ENCODE data around the gene RGS8. TPM values are rescaled to one million over a fixed set of nuclear protein-coding genes. Genes with fewer than 3 reads are reported as not detected.

Gene RGS8
- total RNA-seq (2014; rRNA removed; shearing (Covaris generic)), result not detected in 2 replicates
- polyA plus RNA-seq (2016; fragmentation: Nextera tagmentation; extraction: Ambion mirVana), result not detected in 2 replicates

DNA sequence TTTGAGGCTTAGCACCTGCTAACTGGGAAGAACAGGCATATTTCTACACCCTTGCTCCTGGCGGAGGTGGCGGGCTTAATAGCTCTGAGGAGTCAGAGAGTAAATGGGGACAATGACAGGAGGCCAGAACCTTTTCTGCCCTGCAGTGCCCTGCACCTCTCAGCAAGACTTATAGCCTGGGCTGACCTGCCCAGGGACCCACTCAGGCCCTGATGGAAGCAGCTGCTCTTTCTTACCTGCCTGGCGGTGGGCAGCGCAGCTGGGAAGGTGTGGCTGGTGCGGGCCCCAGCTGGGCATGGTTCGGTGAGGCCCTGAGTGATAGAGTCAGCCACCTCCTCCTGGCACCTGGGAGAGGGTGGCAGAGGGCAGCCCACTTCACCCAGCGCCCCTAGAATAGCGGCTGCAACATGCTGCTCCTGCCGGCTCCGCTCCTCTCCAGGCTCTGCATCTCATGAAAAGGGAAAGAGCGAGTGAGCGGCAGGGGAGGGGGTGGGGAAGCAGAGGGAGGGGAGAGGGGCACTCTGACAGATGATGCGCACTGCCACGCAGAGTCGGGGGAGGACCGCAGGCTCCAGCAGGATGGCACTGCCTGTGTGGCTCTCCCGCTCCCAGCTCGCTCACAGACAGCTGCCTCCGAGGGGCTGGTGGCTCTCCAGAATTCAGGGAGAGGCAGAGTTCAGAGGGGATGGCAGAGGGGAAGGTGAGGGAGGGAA lies at the start of gene RGS8:
TSS of gene RGS8 (minus strand) at position 472 of the 713 bp plus-strand sequence. CDS start 14,938 bp downstream, outside the sequence.
- no peaks in the 10 kb centered on the region for H3K4me1 ChIP-seq (ENCODE audit: insufficient read depth)
- WGBS, 2 experiments (ENCODE audit: low coverage in 1 of 2, low lambda C conversion rate in 2 of 2, missing lambda C conversion rate in 2 of 2), result 38 to 53% methylated on average over 12 to 19 of the region's 19 CpGs
- no peaks in the 10 kb centered on the region for H3K9me2 ChIP-seq (ENCODE audit: insufficient read depth)
- no peaks in the 10 kb centered on the region for H3K9me3 ChIP-seq (ENCODE audit: low read depth)
- H3K36me3 ChIP-seq (ENCODE audit: low read depth), result no peaks in the 10 kb centered on the region
- H3K4me2 ChIP-seq (ENCODE audit: unreplicated experiment), result no peak within 1 kb of the TSS
- H3K4me3 ChIP-seq, result no peak within 1 kb of the TSS
- no peak within 1 kb of the TSS for H3K9ac ChIP-seq
- no peaks in the 10 kb centered on the region for H3K79me2 ChIP-seq (ENCODE audit: insufficient read depth)
- no peaks in the 10 kb centered on the region for H3F3A ChIP-seq (ENCODE audit: insufficient read depth)
- in situ Hi-C loops (cut with MboI), result no loop called here
- peaks cover 18% of the 10 kb centered on the region for H3K27me3 ChIP-seq (replicated peaks; ENCODE audit: insufficient read depth)
- DNase-seq, result no peak
- H3K27ac ChIP-seq, result no peak within 1 kb of the TSS
- H4K20me1 ChIP-seq (ENCODE audit: insufficient read depth), result no peaks in the 10 kb centered on the region
- H2AFZ ChIP-seq, result no peak within 1 kb of the TSS
- no peak for TF ChIP-seq EZH2 (IDR thresholded peaks at IDR 0.05; ENCODE audit: insufficient read depth, poor library complexity, severe bottlenecking)
- no peak for TF ChIP-seq EZH2phosphoT487 (IDR thresholded peaks at IDR 0.05; ENCODE audit: insufficient read depth, low read depth)

DNA sequence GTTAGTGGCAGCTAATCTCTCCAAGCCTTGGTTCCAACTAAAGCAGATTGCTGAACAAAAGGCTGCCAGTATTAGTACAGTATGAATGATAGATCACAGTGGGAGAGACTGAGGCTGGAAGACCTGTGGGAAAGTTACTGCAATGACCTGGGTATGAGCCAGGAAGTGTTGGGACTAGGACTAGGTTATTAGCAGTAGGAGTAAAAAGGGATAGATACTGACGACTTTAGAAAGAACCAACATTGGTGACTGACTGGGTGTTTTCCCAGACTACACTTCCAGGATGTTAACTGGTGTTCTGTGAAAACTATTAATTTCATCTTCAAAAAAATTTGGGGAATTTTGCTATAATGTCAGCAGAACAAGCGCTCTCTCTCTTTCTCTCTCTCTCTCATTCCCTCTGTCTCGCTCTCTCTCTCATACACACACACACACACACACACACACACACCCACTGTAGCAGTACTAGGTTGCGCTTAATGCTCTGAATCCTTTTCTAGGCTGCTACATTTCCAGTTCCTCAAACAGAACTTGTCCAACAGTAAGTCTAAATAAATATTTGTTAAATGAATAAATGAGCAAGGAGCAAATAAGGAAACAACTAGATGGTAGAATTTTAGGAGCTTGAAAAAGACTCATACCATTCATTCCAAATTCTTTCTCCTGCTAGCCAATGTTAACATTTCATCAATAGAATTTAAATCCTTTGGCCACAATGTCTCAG lies 47.6 kb upstream of the RGS8 start:
- 59 to 70% methylated on average over 4 of the region's 4 CpGs for WGBS, 2 experiments (ENCODE audit: low coverage in 1 of 2, low lambda C conversion rate in 2 of 2, missing lambda C conversion rate in 2 of 2)
- no peaks in the 10 kb centered on the region for H3K9me3 ChIP-seq (ENCODE audit: low read depth)
- H2AFZ ChIP-seq, result no peak overlapping the region
- no peaks in the 10 kb centered on the region for H4K20me1 ChIP-seq (ENCODE audit: insufficient read depth)
- H3F3A ChIP-seq (ENCODE audit: insufficient read depth), result no peaks in the 10 kb centered on the region
- no peaks in the 10 kb centered on the region for H3K79me2 ChIP-seq (ENCODE audit: insufficient read depth)
- no peaks in the 10 kb centered on the region for H3K36me3 ChIP-seq (ENCODE audit: low read depth)
- H3K4me1 ChIP-seq (ENCODE audit: insufficient read depth), result no peaks in the 10 kb centered on the region
- H3K9me2 ChIP-seq (ENCODE audit: insufficient read depth), result no peaks in the 10 kb centered on the region
- no peak overlapping the region for H3K4me3 ChIP-seq
- in situ Hi-C loops (cut with MboI), result no loop called here
- peaks cover 14% of the 10 kb centered on the region; the same call in 1 of the 2 replicates for H3K27me3 ChIP-seq (replicated peaks; ENCODE audit: insufficient read depth)
- H3K9ac ChIP-seq, result no peak overlapping the region
- no peak for DNase-seq
- H3K4me2 ChIP-seq (ENCODE audit: unreplicated experiment), result no peak overlapping the region
- no peak for TF ChIP-seq EZH2 (IDR thresholded peaks at IDR 0.05; ENCODE audit: insufficient read depth, poor library complexity, severe bottlenecking)
- TF ChIP-seq EZH2phosphoT487 (IDR thresholded peaks at IDR 0.05; ENCODE audit: insufficient read depth, low read depth), result no peak
- H3K27ac ChIP-seq, result no peak overlapping the region

DNA sequence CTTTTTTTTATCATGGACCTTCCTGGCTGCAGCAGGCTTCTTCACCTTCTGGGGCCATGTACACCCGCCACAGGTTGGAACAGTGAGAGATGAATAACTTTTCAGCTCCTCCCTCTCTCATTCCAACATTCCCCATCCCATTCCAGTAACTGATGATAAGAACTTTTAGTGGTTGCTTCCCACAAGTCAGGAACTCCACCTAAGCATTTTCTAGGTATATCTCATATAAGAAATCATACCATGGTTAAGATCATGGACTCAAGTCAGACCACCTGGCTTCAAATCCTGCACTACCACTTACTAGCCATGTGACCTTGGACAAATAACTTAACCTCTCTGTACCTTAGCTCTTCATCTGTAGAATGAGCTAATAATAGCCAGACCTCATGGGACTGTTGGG lies 42.5 kb upstream of the RGS8 start:
- Histone ChIP-seq H3K79me2 (ENCODE audit: insufficient read depth) (no peaks in the 10 kb centered on the region), H3K4me1 (ENCODE audit: insufficient read depth) (no peaks in the 10 kb centered on the region), H3K9ac (no peak overlapping the region), H3K4me3 (no peak overlapping the region), H4K20me1 (ENCODE audit: insufficient read depth) (no peaks in the 10 kb centered on the region), H3K27me3 (replicated peaks; ENCODE audit: insufficient read depth) (0 out of 2 replicates have a peak, but pooled peaks cover 14% of the 10 kb centered on the region), H3K9me3 (ENCODE audit: low read depth) (no peaks in the 10 kb centered on the region), H3F3A (ENCODE audit: insufficient read depth) (no peaks in the 10 kb centered on the region), H3K9me2 (ENCODE audit: insufficient read depth) (no peaks in the 10 kb centered on the region), H3K4me2 (ENCODE audit: unreplicated experiment) (no peak overlapping the region), H3K36me3 (ENCODE audit: low read depth) (no peaks in the 10 kb centered on the region), H3K27ac (no peak overlapping the region), H2AFZ (no peak overlapping the region)
- DNase-seq, result no peak
- WGBS, 2 experiments (ENCODE audit: low coverage in 1 of 2, low lambda C conversion rate in 2 of 2, missing lambda C conversion rate in 2 of 2), result 10 to 12% methylated on average over 1 of the region's 1 CpG
- no peak for TF ChIP-seq EZH2 (IDR thresholded peaks at IDR 0.05; ENCODE audit: insufficient read depth, poor library complexity, severe bottlenecking)
- in situ Hi-C loops (cut with MboI), result no loop called here

GRCh38 chr1:182725259-182726255 lies 41.2 kb upstream of the RGS8 start:
- DNase-seq, result no peak
- Histone ChIP-seq H4K20me1 (ENCODE audit: insufficient read depth) (no peaks in the 10 kb centered on the region), H3K27ac (no peak overlapping the region), H3K4me1 (ENCODE audit: insufficient read depth) (no peaks in the 10 kb centered on the region), H3K79me2 (ENCODE audit: insufficient read depth) (no peaks in the 10 kb centered on the region), H3K4me3 (no peak overlapping the region), H3K4me2 (ENCODE audit: unreplicated experiment) (no peak overlapping the region), H3F3A (ENCODE audit: insufficient read depth) (no peaks in the 10 kb centered on the region), H3K9me2 (ENCODE audit: insufficient read depth) (no peaks in the 10 kb centered on the region), H2AFZ (no peak overlapping the region), H3K9ac (no peak overlapping the region), H3K9me3 (ENCODE audit: low read depth) (no peaks in the 10 kb centered on the region), H3K36me3 (ENCODE audit: low read depth) (no peaks in the 10 kb centered on the region), H3K27me3 (replicated peaks; ENCODE audit: insufficient read depth) (0 out of 2 replicates have a peak, but pooled peaks cover 8% of the 10 kb centered on the region)
- WGBS, 2 experiments (ENCODE audit: low coverage in 1 of 2, low lambda C conversion rate in 2 of 2, missing lambda C conversion rate in 2 of 2), result 69 to 77% methylated on average over 8 of the region's 8 CpGs
- in situ Hi-C loops (cut with MboI), result no loop called here
- TF ChIP-seq EZH2phosphoT487 (IDR thresholded peaks at IDR 0.05; ENCODE audit: insufficient read depth, low read depth), result no peak
